Astrocyte of the hippocampus (primary cell): ENCODE results near the gene MLANA.

Experiments used
- DNase-seq: peaks from one replicate; pipeline ENCODE4 v3.0.0; 2011; ENCODE audit warnings: low read depth, low spot score

The MLANA gene, protein sequence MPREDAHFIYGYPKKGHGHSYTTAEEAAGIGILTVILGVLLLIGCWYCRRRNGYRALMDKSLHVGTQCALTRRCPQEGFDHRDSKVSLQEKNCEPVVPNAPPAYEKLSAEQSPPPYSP

DNA sequence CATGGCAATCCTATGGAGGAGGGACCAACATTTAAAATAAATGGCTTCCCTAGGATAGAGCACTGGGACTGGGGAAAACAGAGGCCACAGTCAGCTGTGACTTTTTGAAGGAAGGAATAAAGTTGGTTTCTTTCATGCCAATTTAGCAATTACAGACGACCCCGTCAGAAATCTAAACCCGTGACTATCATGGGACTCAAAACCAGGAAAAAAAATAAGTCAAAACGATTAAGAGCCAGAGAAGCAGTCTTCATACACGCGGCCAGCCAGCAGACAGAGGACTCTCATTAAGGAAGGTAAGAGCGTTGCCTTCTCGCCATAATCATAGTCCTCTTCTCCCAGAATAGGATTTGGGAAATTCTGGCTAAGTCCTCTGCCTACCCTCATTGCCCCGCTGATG, at the start of gene MLANA:
TSS of gene MLANA (plus strand) at position 249 of the 400 bp plus-strand sequence. CDS start 1,586 bp downstream, outside the sequence.
- no peak for DNase-seq

DNA sequence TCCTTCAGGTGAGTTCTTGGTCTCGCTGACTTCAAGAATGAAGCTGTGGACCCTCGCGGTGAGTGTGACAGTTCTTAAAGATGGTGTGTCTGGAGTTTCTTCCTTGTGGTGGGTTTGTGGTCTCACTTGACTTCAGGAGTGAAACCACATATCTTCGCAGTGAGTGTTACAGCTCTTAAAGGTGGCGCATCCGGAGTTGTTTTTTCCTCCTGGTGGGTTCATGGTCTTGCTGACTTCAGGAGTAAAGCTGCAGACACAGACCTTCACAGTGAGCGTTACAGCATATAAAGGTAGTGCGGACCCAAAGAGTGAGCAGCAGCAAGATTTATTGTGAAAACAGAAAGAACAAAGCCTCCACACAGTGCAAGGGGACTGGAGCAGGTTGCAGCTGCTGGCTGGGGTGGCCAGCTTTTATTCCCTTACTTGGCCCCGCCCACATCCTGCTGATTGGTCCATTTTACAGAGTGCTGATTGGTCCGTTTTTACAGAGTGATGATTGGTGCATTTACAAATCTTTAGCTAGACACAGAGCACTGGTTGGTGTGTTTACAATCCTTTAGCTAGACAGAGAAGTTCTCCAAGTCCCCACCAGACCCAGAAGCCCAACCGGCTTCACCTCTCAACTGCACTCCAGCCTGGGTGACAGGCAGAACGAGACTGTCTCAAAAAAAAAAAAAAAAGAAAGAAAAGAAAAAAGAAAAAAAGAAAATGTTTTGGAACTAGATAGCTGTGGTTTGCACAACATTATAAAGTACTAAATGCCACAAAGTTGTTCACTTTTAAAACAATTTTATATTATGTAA, 48.7 kb upstream of the MLANA start:
- DNase-seq, result no peak

DNA sequence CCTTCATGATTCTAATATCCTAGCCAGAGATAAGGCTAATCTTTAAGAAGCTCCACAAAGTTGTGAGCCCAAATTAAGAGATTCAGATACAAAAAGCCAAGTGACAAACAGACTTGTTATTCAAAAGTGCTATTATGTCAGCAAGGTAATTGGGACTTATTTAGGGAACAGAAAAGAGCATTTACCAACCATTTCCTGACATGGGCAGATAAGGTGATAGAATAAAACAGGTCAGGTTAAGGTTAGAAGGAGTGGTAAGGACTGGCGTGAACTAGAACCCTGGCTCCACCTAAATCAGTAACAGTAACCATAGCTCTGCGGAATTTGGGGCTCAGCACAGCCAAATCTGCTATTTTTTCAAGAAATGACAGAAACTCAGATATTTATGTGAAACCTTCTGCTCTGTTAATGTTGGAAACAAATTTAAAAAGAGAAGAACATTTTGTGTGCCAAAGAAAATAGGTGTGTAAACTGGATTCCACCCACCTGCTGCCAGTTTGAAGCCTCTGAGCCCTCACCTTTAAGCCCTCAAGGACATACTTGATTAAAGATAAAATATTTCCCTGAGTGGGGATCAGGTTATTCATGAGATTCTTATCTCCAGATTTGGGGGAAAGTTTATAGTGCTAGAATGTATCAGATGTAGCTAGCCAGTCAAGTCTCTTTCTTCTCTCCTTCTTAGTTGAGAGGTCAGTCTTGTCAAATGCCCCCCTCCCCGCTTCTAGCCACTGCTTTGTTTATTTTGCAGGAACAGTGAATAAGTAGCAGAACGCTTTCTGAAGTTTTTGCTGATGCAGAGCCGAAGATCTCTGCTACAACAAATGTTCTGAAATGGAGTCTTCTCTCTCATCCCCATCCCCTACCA, 47.5 kb upstream of the MLANA start:
- peak; percentile 11 for DNase-seq

DNA sequence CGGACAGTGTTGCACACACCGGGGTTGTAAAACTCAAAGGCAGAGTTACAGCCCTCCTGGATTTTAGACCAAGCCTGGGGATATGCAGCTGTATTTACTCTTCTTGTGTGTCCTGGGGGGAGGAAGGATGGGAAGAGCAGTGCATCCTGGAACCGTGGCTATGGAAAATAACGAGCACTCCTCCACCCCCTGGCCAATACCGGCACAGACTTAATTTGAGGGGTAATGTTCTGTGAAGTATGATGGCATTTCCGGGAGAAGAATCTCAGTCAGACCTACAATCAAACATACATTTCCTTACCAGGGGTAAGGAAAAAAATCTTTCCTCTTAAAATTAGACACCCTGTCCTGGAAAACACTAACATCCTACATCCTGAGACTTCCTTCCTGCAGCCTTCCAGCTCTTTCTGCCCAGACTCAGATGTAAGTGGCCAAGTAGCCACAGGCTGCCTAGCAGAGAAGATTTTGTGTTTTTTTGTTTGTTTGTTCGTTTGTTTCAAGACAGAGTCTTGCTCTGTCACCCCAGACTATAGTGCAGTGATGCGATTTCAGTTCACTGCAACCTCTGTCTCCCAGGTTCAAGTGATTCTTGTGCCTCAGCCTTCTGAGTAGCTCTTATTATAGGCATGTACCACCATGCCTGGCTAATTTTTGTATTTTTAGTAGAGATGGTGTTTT, 46.8 kb upstream of the MLANA start:
- DNase-seq, result peak; percentile 11

DNA sequence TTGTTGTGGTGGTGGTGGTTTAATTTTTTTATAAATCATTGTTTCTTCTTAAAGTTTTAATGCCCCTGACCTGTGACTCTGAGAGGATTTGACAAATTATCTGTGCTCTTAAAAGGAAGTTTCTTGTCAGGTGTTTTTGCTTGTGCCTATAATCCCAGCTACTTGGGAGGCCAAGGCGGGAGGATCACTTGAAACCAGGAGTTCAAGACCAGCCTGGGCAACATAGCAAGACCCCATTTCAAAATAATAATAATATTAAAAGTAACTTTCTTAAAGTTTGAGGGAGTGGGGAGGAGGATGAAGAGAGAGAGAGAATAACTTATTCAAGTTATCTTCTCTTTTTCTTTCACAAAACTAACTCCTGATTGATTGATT, 45.5 kb upstream of the MLANA start:
- no peak for DNase-seq

DNA sequence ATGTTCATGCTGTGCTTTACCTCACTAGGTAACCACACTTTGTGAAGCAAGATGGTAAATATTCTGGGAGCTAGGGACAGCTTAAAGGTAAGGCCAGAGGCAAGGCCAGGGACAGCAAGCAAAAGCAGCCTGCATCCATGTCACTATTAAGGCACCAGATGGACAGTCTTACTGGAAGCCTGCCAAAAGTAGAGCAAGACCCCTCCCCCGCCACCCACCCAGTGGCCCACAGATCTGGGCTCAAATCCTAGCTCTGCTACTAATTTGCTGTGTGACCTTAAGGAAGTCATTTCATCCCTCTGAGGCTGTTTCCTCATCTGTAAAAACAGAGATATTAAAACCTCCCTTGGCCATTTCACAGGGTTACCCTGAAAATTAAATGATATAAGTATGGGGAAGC, 44.6 kb upstream of the MLANA start:
- DNase-seq, result no peak

DNA sequence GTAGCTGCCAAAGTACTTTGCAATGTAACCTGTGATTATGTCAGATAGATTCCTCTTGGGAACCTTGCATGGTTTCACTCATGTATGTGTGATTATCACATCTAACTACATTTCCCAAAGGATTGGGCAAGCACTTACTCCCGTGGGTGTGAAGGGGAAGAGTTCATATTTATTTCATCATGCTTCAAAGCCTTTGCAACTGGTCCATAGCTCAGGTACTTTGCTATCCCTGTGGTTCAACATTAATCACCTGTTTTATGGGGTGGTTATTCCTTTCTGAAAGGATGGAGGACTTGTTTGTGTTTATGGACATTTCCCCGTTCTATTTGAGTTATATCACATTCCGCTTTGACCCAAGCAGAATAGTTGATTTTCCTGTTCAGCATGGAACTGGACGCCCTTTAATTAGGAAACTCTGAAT, 44.2 kb upstream of the MLANA start:
- no peak for DNase-seq

DNA sequence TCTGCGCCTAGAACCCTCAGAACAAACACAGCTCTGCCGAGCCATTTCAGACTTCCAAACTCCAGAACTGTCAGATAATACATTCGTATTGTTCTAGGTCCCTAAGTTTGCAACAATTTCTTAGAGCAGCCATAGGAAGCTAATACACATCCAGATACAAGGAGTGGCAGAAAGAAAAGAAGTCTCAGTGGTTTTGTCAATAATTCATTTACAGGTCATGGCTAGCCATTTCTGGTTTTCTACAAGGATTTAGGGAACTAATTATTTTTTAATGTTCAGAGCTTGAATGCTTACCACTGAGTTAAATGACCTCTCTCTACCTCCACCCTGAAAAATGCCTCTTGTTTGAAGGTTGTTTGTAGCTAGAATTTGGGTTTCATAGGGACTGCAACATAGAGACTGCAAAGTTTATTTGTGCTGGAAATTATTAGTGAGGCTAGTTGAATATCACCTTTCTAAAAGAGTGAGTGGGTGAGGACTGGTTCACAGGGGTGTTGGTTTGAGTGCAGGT, 42.3 kb upstream of the MLANA start:
- no peak for DNase-seq

DNA sequence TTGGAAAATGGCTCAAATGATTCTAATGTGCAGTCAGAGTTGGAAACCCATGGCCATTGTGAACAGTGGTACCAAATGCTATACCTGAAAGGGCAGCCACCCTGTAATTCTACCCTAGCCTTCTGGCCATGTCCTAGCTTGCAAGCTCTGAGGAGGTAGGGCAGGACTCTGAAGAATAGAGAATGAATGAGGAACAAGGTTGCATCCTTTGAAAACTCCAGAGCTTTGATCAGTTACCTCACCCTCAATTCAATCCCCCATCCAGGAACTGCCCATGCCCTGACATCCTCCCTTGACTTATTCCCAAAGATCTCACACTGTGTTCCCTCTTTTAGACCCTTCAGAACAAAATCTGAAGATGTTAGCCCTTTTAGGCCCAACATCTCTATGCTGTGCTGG, 40.0 kb upstream of the MLANA start:
- DNase-seq, result no peak

DNA sequence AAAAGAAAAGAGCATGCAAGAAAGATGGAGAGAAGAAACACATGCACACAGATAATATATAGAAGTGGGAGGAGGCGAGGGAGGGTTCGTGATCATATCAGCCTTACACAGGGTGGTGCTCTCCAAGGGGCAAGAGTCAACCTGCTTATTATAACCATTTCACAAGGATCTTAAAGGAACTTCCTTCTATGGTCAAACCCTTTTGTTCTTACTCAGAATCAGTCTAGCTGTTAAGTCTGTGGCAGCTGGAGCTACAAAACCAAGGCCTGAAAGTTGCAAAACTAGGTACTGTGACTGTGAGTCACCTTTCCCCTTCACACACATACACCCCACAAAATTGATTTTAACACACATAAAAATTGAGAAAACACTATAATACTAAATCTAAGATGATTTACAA, 39.2 kb upstream of the MLANA start:
- DNase-seq, result peak; percentile 50

DNA sequence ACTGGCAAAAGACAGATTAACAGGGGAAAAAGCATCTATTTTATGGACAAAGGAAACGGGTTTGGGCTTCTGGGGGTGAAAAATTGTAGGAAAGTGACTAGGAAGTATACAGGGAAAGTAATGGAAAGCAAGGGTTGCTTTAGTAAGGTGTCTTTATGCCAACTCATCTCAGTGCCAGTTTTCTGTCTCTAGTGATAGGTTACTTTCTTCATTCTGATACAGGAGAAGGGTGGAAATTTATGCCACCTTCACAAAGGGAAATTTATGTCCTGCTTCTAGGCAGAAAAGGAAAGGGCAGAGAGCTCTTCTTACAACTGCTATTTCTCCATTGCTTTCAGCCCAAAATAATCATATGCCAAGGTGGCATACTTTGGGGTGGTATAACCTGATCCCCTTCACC, 37.7 kb upstream of the MLANA start:
- no peak for DNase-seq

DNA sequence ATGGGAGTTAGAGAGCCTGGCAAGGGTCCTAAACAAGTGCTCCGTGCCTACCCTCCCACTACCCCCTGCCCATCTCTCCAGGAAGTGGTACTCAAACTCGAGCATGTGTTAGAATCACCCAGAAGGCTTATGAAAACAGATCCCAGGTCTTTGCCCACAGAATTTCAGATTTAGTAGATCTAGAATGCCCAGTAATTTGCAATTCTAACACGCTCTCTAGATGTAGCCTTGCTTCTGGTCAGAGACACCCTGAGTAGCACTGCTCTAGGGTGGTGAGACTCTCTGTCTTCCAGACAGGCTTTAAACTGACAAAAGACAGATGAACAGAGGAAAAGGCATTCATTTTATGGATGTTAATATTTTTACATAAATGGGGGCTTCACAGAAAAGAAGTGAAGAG, 37.1 kb upstream of the MLANA start:
- no peak for DNase-seq

DNA sequence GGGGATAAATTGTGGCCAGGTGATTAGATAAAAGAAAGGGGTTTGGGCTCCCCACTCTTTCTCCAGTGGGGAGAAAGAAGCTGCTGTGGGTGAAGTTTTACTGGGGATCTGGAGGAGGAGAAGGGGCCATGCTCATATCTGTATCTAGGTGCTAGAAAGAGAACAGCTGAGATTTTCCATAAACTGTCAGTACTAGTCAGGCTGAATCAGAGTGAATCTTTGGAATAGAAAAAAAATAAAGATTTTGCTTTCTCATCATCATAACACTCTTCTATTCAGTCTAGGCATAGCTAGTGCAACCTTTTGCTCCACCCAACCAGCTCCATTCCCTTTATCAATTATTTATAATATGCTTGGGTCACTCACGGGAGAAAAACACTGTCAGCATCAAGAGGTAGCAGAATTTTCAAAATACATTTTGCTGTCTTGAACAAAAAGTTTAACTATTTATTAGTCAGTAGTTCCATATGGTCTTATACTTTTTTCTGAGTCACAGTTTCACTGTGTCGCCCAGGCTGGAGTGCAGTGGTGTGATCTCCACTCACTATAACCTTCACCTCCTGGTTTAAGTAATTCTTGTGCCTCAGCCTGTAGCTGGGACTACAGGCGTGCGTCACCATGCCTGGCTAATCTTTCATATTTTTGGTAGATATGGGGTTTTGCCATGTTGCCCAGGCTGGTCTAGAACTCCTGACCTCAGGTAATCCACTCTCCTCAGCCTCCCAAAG, 36.5 kb upstream of the MLANA start:
- DNase-seq, result no peak

DNA sequence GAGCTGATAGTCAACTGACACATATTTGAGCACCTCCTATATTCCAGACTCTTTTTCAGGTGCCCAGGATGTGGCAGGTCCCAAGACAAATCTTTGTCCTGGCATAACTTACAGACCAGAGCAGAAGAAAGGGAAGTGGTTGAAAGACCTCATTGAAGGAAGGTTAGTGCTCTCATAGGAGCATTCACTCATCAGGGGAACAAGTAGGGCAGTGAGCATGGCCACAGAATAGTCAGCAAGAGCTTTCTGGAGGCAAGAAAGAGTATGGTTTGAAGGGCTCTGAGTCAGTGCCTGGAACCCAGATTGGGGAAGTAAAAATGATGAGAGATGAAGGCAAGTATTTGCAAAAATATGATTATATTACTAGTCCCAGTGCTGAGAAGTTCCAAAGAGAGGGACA, 32.8 kb upstream of the MLANA start:
- no peak for DNase-seq

DNA sequence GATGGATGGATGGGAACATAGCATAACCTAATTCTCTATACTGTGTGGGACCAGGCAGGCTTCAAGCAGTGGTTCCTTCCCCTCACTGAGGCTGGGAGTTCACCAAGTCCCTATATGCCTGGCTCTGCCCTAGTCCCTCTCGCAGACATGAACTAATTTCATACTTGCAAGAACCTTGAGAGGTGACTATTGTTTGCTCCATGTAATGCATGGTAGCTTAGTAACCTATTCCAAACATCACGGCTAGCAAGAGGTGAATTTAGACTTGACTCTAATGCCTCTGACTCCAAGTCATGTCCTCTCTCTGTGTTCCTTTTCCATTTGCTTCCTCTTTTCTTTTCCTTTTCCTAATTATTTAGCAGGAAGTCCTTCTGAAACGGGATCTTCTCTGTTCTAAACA, 31.9 kb upstream of the MLANA start:
- DNase-seq, result no peak

DNA sequence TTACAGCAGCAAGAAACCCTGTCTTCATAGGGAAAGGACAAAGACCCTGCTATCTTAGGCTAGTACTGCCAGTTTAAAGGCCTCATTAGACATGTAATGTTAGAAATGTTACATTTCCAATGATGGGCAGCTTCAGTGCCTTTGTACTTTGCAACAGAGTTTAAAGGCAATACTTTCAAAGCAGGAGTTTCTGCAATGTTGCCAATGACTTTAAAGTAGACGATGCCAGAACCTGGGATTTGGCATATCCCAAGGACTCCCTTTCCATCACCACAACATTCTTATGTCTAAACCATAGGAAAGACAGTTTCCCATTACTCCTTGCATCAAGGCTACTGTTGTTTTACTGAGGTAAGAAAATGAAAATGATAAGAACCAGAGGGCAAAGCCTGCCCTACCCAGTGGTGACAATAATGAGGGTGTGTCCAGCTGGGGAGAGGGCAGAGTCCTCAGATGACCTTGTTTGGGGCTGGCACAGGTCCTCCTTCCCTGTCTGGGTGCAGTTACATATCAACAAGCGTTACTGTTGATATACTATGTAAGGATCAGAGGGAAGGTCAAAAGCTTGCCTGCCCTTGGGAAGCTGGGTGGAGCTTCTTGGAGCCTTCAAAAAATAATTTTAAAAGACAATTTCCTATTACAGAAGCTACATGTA, 27.5 kb upstream of the MLANA start:
- DNase-seq, result no peak

DNA sequence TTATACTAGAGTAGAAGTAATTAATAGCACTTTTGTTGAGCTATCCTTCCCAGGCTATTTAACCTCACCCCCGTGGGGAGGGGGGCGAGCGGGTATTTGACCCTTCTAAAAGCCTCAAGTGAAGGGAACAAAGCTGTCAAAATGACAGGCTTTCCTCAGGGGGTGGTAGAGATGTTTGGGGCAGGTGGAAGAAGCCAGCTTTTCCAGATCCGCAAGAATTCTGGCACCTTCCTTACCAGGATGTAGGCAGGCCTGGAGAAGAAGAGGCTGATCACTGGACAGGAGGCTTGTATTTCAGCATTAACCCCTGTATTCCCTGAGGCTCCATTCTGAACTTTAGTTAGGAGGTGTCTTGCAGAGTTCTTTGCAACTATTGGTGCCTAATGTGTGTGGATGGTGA, 26.2 kb upstream of the MLANA start:
- DNase-seq, result no peak

DNA sequence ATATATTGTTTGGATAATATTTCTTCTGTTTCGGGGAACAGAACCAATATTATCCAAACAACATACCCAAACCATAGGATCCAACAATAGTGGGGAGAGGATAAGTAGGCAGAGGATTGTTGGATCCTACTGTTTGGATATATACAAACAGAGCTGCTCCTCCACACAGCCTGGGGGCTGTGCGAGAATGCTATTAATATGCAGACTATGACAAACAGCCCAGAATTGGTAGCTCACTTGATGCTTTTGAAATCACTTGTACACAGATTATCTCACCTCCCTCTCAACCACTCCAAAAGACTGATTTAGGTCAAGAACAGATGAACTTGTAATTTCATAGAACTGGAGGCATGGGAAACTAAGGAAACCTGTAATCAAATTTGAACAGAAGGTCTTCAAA, 24.4 kb upstream of the MLANA start:
- DNase-seq, result no peak

DNA sequence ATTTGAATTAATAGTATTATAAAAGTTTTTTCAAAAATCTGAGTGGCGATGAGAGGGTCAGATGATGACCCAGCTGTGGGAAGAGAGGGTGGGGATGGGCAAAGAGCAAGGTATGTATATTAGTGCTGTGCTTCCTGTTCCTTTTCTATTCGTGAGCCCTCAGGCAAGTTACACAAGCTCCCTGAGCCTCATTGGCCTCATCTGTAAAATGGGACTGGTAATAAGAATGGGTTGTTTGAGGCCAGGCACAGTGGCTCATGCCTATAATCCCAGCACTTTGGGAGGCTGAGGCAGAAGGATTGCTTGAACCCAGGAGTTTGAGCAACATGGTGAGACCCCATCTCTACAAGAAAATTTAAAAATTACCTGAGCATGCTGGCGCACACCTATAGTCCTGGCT, 24.0 kb upstream of the MLANA start:
- DNase-seq, result no peak

DNA sequence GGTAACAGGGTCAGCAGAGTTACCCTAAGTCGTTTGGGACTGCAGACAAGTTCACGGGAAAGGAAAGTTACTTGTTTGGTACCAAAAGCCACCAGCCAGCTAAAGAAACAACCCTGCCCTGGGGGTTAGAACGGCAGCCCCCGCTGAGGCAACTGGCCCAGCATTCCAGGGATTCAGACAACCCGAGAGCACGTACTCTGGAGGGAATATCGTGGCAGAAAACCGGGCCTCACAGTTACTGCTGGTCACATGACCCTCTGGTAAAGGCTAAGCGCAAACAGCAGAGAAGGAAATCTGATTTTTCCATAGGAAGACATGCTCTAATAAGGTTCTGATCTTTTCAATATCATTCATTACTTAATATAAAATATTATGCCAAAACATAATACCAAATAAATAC, 22.5 kb upstream of the MLANA start:
- no peak for DNase-seq
